Spleen (tissue), 11 donors: ENCODE results near the gene ZNF860. TPM values are rescaled to one million over a fixed set of nuclear protein-coding genes. Genes with fewer than 3 reads are reported as not detected.

Source experiments
- DNase-seq: peaks from one replicate; pipeline ENCODE4 v3.0.0-alpha.2; 2020
- H3K27ac ChIP-seq, 8 donors: fragments of 200-600 bp; sonication (generic) in 7 of 8; 1 replicate in 4 of 8; 2 replicates in 4 of 8; pipeline versions ENCODE4 v1.5.0 to v1.8.0; 2016 to 2021; ENCODE audit warnings: inconsistent platforms in 4 of 8, mild to moderate bottlenecking in 4 of 8, moderate library complexity in 1 of 8
- H3K27me3 ChIP-seq, 7 donors: fragments of 200-600 bp; sonication (generic) in 6 of 7; replicated peaks in 1 of 7; 1 replicate in 4 of 7; 2 replicates in 3 of 7; pipeline versions ENCODE4 v1.5.0 to v1.8.0; 2016 to 2021; ENCODE audit warnings: inconsistent platforms in 3 of 7, mild to moderate bottlenecking in 1 of 7
- H3K36me3 ChIP-seq, 6 donors: fragments of 200-600 bp; sonication (generic) in 5 of 6; 1 replicate in 4 of 6; 2 replicates in 2 of 6; pipeline versions ENCODE4 v1.5.0 to v1.8.0; 2016 to 2021; ENCODE audit warnings: inconsistent platforms in 2 of 6
- H3K4me1 ChIP-seq, 6 donors: fragments of 200-600 bp; sonication (generic) in 5 of 6; 1 replicate in 3 of 6; 2 replicates in 3 of 6; pipeline versions ENCODE4 v1.5.0 to v1.8.0; 2016 to 2021; ENCODE audit warnings: inconsistent platforms in 3 of 6
- H3K4me3 ChIP-seq, 8 donors: fragments of 200-600 bp; sonication (generic) in 7 of 8; 1 replicate in 4 of 8; 2 replicates in 4 of 8; pipeline versions ENCODE4 v1.5.0 to v1.8.0; 2016 to 2021; ENCODE audit warnings: inconsistent platforms in 4 of 8, mild to moderate bottlenecking in 4 of 8, moderate library complexity in 2 of 8
- H3K9me3 ChIP-seq, 8 donors: fragments of 200-600 bp; sonication (generic) in 7 of 8; 1 replicate in 4 of 8; 2 replicates in 4 of 8; pipeline versions ENCODE4 v1.5.0 to v1.8.0; 2016 to 2021; ENCODE audit warnings: inconsistent platforms in 4 of 8
- CTCF ChIP-seq, 11 experiments: fragments of 200-600 bp in 7 of 11; fragments of 450-650 bp in 4 of 11; sonication (generic) in 4 of 11; IDR thresholded peaks in 8 of 11; conservative IDR thresholded peaks in 3 of 11; 1 replicate in 7 of 11; 2 replicates in 4 of 11; pipeline versions ENCODE4 v1.4.0 to v1.8.0; 2016 to 2021; ENCODE audit warnings: antibody characterized with exemption in 11 of 11, inconsistent platforms in 4 of 11, mild to moderate bottlenecking in 1 of 11
- POLR2A ChIP-seq, 3 donors: fragments of 450-650 bp; IDR thresholded peaks; one replicate each; pipeline ENCODE4 v1.5.1; 2017; ENCODE audit warnings: antibody characterized with exemption in 3 of 3, mild to moderate bottlenecking in 1 of 3
- POLR2AphosphoS5 ChIP-seq, 3 donors: sonication (generic); formaldehyde crosslinking; IDR thresholded peaks; one replicate each; pipeline ENCODE4 v1.5.1; 2017; ENCODE audit warnings: antibody characterized with exemption in 3 of 3
- WGBS, 5 donors: extraction: QIAGEN DNeasy Blood & Tissue Kit in 3 of 5; methylation state at CpG; one replicate each; pipeline versions ENCODE4 v1.1.5 to v1.1.7; 2013 to 2018; 5-methylcytosine and 5-hydroxymethylcytosine counted together
- intact Hi-C: fragments of 100-400 bp; cut with DNase I; formaldehyde crosslinking; loops from one replicate; pipeline ENCODE4 v1.15.0; 2023; ENCODE audit warnings: low total_unique reads
- polyA plus RNA-seq, 3 donors: library from polyadenylated mRNA; stranded (reverse); fragments of 200-250 nt; gene quantifications; one replicate each; pipeline ENCODE4 v1.2.1, GENCODE V29; 2013
- small RNA-seq, 4 donors: library from RNA; depleted of rRNA; stranded (forward); fragments of <200 nt; gene quantifications; one replicate each; pipeline ENCODE3, GENCODE V24; 2016
- total RNA-seq, 7 donors: library from RNA; depleted of rRNA in 3 of 7; stranded (reverse); fragments of >200 nt in 3 of 7; fragmentation: NEBNext Ultra II Directional in 4 of 7; extraction: Animal tissue kit (Norgen Biotek cat#: 25700) in 4 of 7; gene quantifications; one replicate each; pipeline versions ENCODE4 v1.1.0 to v1.2.1, GENCODE V29; 2016 to 2021
- donor health status: healthy with polysubstance abuse.
- donor health status: DM: no; HTN: no; CAD: no; lungs with moderate emphysema.
- donor health status: DM: no; HTN: no; CAD: no.
- donor health status: Bipolar disorder and iron deficiency.
- donor health status: healthy.
- donor health status: DM: no; HTN: no; CAD: no.
- donor health status: DM: yes; HTN: yes; CAD: no.

ZNF860 gene
- total and polyA plus RNA-seq, 10 donors, result 1.3 to 9.5 (median 4.5) TPM

GRCh38 chr3:32037932-32038267 is 56.4 kb downstream of the ZNF860 start:
- TF ChIP-seq CTCF (IDR thresholded peaks at IDR 0.05 in 8 of 11, conservative IDR thresholded peaks at IDR 0.05 in 3 of 11), result no peak
- no peak for TF ChIP-seq POLR2A (IDR thresholded peaks at IDR 0.05)
- no peak for TF ChIP-seq POLR2AphosphoS5 (IDR thresholded peaks at IDR 0.05)
- Histone ChIP-seq H3K27ac (no peak overlapping the region), H3K4me3 (no peak overlapping the region), H3K4me1 (peaks cover 0 to 10% (median 0%) of the 10 kb centered on the region in 6 donors), H3K27me3 (no peaks in the 10 kb centered on the region), H3K36me3 (no peaks in the 10 kb centered on the region), H3K9me3 (peaks cover 0 to 16% (median 13%) of the 10 kb centered on the region in 8 donors)
- WGBS, 5 donors, result 81 to 87% (median 81%) methylated on average over 3 of the region's 3 CpGs
- intact Hi-C loops, result no loop called here
- DNase-seq, result no peak

- whole genome bisulfite sequencing, 5 donors, result 89 to 94% (median 93%) methylated on average over 4 of the region's 4 CpGs
Observed at GRCh38 chr3:32041316-32041715, 59.8 kb downstream of the ZNF860 start.

More at GRCh38 chr3:32041316-32041715, 59.8 kb downstream of the ZNF860 start:
- DNase-seq, result no peak
- intact Hi-C loops, result no loop called here
- Histone ChIP-seq H3K36me3 (no peaks in the 10 kb centered on the region), H3K4me3 (no peak overlapping the region), H3K9me3 (peaks cover 0 to 27% (median 23%) of the 10 kb centered on the region in 8 donors), H3K27me3 (no peaks in the 10 kb centered on the region), H3K4me1 (peaks cover 0 to 10% (median 0%) of the 10 kb centered on the region in 6 donors), H3K27ac (no peak overlapping the region)
- TF ChIP-seq POLR2AphosphoS5 (IDR thresholded peaks at IDR 0.05) (no peak), POLR2A (IDR thresholded peaks at IDR 0.05) (no peak), CTCF (IDR thresholded peaks at IDR 0.05 in 8 of 11, conservative IDR thresholded peaks at IDR 0.05 in 3 of 11) (no peak)

Small RNAs within 50 kb of the gene (small RNA-seq; reads per million reads assigned to genes)
- gene RF00402, result 0 reads per million in 4 donors

Other genes starting within 250 kb of the ZNF860 start
- gene OSBPL10, start 488 bp upstream of the ZNF860 start, total RNA-seq, result 10 to 100 TPM; 38.4 to 95.1 (median 70.9) TPM
- gene OSBPL10, start 488 bp upstream of the ZNF860 start, polyA plus RNA-seq, result 1 to 10 TPM; 3.8 to 5.3 (median 4.2) TPM
- gene GPD1L, start 124.9 kb downstream of the ZNF860 start, total RNA-seq, result 10 to 100 TPM; 13.6 to 38.9 (median 27.3) TPM
- 10 to 100 TPM in 1 of 3 donors, 1 to 10 TPM in 2; 6.2 to 13.9 (median 6.6) TPM for gene GPD1L, start 124.9 kb downstream of the ZNF860 start, polyA plus RNA-seq